GM21576 (cell line): ENCODE results near the gene NEDD1.

Experiments used
- ATAC-seq: cut with Tn5 transposase; IDR thresholded peaks from one replicate; pipeline ENCODE4 v1.9.1; 2021; ENCODE audit warnings: mild to moderate bottlenecking, moderate library complexity; ENCODE audit not compliant: unreplicated experiment

NEDD1 gene

GRCh38 chr12:97003276-97003675 lies 96.2 kb downstream of the NEDD1 start:
- no peak for ATAC-seq
